NCI-H2171 treated with DMSO at 0.1 percent for 48 hours (cell line): Measurements from ENCODE around the gene ZNF536.
"Not testable (repeated sequence)": the region's sequence is repeated elsewhere in the genome, so short reads cannot be mapped to it uniquely, and the experiment has no call there.

Source experiments
- DNase-seq: peaks from one replicate; lab custom pipeline; 2025; lab: John Stamatoyannopoulos, UW

Gene ZNF536

DNA sequence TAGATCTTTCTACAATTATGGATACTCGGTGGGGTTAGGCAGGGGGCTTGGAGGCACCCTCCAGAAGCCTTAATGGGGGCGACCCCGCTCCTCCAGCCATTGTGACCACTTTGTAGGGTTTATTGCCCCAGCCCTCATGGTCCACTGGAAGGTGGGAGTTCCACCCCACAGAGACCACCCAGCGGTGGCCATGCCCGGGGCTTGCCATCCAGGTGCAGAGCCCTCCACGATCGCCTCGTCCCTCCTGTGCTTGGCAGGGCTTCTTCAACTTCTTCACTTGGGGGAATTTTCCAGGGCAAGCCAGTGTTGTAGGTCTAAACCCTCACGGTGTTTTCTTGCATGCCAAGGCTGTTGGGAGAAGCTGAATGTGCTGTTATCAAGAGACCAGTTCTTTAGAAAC, 16.1 kb downstream of the ZNF536 start:
- no peak for DNase-seq

DNA sequence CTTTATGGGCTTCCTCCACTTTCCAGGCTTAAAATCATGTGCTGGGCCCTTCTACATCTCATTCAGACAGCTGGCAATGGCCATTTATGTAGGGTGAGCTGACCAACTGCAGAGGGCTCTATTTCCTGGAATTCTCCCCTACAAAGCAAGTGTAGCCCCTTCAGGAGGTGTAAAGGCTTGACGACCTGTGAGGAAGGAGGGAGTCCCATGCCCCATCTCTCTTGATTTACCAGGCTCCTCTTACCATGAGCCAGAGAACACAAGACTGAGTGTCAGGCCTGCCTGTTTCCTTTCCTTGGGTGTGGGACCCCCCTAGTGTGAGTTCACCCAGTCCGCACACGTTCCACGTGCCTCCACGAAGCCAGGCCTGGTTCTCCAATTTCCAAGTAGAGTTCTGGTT, 16.6 kb downstream of the ZNF536 start:
- DNase-seq = no peak

DNA sequence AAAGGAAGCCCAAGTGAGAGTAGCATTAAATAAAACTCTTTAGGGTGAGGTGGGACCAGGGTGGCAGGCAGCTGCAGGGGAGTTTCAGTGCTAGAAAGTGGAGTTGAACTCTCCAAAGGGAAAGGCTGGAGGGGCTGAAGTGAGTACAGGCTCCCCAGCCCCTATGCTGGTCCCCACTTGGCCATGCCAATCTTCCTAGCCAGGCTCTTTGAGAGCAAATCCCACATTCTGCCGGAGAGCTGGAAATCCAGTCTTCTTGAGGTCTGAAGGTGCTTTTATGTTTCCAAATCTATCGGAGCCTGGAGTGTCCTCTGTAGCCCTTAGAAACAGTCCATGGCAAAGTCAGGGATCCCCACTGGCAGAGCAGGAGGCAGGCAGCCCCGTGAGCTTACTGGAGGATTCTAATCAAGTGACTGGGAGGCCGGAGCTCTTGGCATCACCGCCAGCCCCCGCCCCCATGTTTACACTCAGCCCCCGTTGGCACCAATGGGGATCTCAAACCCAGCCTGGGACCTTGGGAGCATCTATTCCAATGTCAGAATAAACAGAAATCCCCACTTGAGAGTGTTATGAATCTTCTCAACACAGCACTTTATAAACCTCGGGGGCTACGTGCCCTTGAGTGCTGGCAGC, 18.3 kb downstream of the ZNF536 start:
- no peak for DNase-seq

DNA sequence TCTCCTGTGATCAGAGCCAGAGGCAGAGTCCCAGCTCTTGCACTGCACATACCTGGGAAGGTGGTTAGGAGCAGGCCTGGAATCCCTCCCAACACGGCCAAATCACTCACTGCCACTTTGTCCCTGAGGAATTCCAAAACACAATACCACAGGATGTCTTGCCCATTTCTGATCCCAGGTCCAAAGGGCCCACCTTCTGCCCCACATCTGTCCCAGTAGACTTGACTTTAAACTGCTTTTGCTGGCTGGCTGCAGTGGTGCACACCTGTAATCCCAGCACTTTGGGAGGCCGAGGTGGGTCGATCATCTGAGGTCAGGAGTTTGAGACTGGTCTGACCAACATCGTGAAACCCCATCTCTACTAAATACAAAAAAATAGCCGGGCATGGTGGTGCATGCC, 18.9 kb downstream of the ZNF536 start:
- no peak for DNase-seq

DNA sequence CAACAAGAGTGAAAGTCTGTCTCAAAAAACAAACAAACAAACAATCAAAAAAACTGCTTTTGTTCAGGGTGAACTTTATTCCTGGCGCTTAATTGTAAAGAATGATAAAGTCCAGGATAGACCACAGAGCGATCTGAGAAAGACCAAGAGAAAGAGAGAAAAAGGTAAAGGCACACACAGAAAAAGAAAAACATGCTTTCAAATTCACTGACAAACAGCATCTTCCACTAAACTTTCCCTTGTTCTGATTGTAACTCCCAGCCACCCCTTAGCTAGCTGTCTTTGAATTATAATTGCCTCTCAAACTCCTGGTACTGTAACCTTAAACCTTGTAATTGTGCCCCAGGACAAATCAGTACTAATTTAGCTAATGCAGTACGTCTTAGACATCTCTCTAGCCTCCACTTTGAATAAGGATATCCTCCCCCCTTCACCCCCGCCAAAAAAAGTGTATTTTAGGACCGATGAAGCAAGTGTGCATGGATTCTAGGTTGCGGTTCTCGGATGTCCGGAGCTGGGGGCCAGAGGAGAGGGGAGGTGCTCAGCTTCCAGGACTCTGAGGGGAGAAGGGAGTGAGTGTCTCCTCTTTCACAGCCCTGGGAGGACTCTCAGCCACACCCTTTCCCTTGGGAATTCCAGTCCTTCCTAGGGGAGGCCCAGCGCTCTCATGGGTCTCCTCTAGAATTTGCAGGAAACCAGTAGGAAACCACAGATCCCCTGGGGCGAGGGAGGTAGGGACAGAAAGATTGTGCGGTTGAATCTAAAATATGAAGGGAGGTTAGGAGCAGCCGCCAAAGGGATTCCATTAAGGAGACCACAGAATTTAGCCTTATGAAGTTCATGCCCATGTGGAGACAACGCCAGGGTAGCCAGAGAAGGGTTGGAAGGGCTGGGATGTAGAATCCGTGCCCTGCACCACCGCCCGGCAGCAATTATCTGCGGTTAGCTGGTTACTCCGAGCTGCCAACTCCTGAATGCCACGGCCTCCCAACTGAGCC, 19.7 kb downstream of the ZNF536 start:
- peak; percentile 53 for DNase-seq

DNA sequence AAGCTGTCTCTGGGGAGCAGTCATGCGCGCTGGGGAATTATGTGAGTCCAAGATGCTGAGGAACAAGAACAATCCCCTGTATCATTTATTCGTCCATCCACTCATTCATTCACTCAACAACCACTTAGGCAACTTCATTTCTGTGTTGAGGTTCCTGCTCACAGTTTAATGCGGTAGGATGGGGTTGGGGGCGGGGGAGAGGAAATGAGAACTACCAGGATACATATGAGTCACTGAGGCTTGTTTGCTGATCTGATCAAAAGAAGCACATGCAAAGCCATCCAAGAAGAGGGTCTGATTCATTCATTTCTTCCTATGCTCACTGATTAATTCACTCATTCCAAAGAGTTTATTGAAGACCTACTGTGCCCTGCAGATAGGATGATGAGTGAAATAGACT, 20.9 kb downstream of the ZNF536 start:
- no peak for DNase-seq

DNA sequence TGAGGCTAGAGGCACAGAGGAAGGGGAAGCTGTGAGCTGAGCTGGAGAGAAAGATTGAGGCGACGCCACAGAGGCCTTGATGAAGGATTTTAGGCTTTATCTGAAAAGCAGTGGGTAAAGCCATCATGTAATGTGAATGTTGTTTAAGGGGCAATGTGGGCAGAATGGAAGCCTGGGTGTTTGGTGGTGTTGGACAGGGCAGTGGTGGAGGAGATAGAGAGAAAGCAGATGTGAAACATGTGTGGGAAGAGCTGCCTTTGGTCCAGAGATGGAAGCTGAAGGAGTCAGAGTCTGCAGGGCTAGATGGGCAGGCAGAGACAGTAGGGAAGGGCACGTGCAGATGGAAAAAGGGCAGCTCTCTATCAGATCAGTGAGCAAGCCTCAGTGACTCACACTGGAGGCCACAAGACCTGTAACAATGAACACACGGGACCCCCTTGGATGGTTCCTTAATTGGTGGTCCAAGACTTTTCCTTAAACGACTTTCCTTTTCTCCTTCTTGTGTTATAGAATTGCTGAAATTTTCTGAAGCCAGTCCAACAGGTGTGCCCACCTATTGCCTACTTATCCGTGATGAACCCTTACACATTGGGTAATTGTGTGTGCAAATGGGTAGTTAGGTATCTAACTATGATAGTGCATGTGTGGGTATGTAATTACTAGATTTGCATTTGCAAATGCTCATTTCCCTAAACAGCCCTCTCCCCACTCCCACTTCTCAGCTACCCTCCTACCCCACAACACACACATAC, 21.7 kb downstream of the ZNF536 start:
- DNase-seq = no peak

DNA sequence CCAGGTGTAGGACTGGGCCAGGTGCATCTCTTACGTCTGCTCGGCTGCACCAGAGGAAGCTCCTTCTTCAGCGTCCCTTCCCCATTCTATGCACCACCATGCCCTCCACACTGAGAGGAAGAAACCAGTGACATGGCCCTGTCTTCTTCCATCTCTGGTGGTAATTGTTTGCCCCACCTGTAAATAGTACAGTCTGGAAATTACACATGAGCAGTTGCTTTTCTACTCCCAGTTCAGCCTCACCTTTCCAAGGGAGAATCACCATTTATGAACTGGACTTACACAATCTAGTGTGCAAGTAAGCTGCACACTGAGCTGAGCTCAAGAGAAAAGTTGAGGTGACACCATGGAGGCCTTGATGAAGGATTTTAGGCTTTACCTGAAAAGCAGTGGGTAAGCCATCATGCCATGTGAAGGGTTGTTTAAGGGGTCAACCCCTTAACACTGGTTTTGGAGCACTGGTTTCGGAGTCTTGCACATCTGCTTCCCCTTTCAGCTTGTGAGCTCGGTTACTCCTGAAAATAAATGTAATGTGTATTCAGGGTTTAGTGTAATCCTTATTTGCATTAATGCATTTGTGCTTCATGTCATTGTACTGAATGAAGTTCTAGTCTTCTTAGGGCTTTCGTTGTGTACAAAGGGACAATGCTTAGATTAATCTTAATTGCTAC, 22.4 kb downstream of the ZNF536 start:
- DNase-seq = no peak

DNA sequence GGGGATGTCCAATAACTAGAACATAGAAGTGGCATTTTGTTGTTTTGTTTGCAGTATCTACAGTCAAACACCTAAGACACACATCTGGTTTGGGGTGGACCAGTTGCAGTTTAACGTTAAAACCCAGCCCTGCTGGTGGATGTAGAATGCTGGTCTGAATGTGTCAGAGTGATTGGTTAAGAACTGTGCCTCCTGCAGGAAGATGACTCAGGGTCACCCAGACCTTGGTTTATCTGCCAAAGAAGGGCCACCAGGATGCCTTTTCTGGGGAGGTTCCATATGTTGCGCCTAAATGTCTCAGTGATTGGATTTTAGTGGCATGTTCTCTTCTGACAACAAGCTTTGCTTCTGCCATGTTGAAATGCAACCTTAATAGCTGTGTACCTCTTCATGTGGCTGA, 23.1 kb downstream of the ZNF536 start:
- DNase-seq = no peak

DNA sequence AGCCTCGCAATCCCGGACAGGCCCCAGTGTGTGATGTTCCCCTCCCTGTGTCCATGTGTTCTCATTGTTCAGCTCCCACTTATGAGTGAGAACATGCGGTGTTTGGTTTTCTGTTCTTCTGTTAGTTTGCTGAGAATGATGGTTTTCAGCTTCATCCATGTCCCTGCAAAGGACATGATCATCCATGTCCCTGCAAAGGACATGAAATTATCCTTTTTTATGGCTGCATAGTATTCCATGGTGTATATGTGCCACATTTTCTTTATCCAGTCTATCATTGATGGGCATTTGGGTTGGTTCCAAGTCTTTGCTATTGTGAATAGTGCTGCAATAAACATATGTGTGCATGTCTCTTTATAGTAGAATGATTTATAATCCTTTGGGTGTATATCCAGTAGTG, 26.4 kb downstream of the ZNF536 start:
- DNase-seq = not testable (repeated sequence)

DNA sequence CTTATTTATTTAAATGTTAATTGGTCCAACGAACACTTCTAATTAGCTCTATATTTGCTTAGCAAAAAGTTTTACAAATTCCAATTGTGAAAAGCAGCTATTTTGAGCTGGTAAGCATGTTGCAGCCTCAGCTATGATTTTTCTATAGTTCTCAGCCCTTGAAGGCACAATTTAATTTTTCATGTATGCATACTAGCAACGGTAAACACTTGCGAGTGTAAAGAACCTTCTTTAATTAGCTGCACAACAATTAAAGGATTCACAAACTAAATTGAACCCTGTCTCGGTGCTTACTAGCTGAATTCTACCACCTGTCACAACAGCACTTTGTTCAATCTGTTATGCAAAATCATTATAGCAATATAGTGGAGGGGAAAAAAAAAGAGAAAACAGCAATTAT, 29.8 kb downstream of the ZNF536 start:
- DNase-seq = peak; percentile 25

DNA sequence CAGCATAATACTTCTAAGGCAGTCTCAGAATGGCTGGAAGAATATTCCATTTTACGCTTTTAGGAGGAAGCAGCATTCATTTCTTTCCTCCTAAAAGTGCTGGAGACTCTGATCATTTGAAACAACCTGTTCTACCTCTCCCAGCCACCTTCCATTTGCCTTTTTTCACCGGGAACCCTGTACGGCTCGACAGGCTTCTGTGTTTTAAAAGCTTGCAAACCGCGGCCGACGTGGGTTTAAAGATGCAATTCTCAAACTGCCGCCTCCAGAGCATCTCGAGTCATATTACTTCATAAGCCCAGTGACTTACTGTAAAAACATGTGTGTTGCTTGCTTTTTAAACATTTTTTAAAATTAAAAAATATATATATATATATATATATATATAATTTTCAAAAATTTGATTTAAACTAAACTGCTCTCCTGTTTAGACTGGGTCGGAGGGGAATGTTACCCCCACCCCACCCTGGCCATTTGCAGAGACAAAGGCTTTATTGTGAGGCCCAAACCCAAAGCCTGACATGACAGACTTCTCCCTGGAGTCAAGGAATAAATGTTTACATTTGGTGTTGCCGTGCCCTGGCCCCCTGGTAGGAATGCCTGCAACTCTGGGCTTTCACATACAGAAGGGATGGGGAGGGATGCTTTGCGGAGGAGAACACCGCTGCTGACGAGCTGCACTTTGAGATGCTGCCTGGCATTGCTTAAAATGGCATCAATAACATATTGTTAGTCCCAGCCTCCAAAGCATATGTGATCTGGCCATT, 30.4 kb downstream of the ZNF536 start:
- no peak for DNase-seq

DNA sequence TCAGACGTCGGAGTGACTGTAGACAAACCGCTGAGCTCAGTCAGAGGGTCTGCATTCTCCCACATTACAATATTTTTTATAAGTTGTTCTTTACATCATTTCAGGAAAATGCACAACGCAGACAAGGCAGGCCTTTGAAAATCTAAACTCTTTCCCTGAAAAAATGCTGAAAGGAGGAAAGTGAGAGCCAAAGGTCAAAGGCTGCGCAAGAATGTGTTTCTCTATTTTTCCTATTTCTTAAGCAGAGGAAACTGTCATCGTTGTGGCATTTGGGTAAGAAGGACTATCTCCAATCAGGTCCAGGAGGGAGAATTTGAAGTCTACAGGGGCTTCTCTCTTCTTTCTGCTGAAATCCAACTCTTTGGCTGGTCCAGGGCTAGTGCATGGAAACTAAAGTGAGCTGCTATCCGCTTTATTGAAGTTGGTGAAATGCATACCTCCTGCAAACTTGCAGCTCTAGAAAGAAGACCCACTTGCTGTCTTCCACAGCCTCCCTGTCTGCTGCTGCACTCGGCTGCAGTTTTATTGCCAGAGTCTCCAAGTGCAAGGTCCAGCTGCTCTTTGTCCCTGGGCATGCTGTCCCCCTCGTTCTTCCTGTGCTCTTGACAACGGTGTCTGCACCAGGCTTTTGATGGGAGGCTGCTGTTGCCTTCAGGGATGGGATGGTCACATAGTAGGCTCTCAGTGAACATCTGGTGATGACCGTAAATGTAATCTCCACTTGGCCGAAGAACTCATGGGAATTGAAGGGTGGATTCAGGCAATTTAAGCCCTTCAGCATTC, 31.2 kb downstream of the ZNF536 start:
- DNase-seq = no peak

DNA sequence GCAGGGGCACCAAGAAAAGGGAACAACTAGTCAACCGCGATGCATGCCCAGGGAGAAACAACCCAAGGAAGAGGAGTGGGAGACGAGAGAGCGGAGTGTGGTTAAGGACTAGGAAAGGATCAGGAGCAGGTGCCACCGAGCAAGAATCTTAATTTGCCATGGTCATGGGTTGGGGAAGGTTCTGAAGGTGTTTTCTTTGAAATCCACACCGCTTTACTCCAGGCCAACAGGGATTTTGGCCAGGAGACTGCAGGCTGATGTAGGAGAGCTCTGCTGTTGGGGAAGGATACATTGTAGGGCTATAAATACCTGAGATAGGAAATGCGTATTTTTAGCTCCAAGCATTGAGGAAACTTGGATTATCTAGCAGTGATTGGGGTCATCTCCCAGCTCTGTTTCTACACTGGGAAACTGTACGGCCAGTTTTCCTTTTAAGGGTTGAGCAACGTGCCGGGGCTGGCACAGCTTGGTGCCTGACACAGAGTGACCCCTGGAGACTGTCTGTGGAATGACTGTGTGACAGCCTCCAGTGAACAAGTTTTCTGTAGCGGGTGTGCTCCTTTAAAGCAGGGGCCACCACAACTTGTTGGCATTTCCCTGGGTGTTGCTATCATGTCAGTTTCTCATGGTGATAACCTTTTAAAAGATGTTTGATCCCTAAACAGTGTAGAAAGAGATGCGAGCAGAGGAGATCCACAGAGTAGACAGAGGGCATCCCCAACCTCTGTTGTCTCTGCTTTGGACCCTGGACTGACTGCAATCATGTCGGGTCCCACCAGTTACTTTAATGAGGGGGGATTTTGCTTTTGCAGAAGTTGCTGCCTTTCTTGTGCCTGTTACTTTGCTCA, 34.3 kb downstream of the ZNF536 start:
- DNase-seq = no peak

DNA sequence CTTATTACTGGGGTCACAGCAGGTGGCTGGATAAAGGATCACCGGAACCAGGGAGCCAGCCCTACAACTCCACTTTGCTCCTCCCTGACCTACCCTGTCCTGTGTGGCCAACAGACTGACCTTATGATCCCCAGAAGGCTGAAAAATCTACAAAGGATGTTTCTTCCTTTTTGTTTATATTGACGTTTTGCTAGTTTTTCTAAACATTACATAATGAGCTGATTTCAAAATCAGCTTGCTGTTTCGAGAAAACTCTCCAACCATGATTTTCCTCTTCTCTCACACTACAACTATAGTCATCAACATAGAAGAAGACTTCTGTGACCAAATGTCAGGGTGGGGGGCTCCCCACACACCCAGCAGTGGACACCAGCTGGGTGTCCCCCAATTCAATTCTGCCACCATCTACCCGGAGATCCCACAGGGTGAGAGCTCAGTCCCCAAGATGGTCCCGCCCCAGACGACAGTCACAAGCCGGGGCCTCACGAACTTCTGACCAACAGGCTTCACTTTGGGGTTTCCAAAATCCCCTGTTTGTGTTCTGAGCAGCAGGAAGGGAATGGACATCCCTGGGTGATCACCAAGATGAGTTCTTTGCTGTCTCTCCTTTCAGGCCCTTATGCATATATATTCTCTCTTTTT, 35.0 kb downstream of the ZNF536 start:
- no peak for DNase-seq

DNA sequence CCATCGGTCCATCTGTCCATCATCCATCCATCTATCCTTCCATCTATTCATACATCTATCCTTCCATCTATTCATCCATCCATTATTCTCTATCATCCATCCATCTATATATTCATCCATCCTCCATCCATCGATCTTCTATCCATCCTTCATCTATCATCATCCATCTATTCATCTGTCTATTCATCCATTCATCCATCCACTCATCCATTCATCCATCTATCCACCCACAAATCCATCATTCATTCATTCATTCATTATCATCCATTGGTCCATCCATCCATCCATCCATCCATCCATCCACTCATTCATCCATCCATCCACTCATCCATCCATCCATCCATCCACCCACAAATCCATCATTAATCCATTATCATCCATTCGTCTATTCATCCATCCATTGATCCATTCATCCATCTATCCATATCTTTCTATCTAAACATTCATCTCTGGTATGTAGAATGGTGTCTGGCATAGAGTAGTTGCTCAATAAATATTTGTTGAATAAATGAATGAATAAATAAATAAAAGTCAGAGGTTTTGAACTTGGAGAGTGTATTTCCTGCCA, 36.6 kb downstream of the ZNF536 start:
- no peak for DNase-seq

DNA sequence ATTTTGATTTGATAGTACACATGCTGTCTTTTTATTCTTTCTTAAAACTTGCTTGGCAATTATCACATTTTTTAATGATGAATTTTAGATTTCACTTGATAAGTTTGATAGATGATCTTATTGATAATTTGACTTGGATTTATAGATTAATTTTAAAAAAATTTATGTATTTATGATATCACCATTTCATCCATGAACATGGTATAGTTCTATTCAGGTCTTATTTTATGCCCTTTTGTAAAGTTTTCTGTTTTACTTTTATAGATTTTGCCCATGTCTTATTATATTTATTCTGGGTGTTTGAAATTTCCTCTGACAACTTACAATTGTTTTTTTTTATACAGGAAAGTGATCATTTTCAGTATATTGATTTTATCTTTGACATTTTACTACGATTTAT, 39.5 kb downstream of the ZNF536 start:
- no peak for DNase-seq

DNA sequence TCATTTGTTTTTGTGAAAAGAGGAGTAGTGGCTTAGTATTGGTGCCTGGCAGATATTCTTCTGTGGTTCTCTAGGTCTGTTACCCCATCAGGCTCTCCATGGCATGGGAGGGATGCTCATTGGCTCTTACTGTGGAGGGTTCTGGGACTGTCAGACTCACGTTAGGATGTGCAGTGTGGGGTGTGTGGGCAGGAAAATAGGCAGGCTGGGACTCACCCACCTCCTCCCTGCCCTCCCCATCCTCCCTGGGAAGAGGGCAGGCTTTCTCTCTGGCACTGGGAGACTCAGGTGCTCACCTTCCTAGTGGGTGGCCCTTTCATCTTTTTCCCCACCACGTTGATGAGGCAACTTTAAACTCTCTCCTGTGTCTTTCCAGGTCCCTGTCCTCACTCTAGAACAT, 44.2 kb downstream of the ZNF536 start:
- no peak for DNase-seq

DNA sequence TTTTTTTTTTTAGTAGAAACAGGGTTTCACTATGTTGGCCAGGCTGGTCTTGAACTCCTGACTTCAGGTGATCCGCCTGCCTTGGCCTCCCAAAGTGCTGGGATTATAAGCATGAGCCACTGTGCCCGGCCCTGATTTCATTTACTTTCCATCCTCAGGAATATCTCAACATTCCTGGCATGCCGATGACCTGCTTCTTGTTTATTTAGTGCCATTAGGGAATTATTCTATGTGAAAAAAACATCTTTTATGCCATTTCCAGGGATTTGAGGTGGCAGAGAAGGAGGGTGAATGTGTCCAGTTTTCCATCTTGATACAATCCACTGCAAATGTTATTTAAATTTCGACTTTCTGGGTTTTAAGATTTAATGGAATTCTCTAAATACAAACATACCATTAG, 45.0 kb downstream of the ZNF536 start:
- DNase-seq = not testable (repeated sequence)
